Type B pancreatic cell (in vitro differentiated cells): ENCODE data around the gene BDKRB2. TPM values are rescaled to one million over a fixed set of nuclear protein-coding genes. Genes with fewer than 3 reads are reported as not detected.

Experiments
- DNase-seq: peaks from one replicate; pipeline ENCODE4 v3.0.0; 2021; ENCODE audit warnings: mixed read lengths; ENCODE audit not compliant: unreplicated experiment; ENCODE audit errors: extremely low spot score
- H3K27ac Mint-ChIP-seq: 2 replicates; pipeline ENCODE4 v1.8.0; 2021; ENCODE audit warnings: mild to moderate bottlenecking, mixed read lengths
- H3K27me3 Mint-ChIP-seq: 2 replicates; pipeline ENCODE4 v1.8.0; 2021; ENCODE audit warnings: mixed read lengths
- H3K36me3 Mint-ChIP-seq: 2 replicates; pipeline ENCODE4 v1.8.0; 2021; ENCODE audit warnings: mixed read lengths
- H3K4me1 Mint-ChIP-seq: one replicate; pipeline ENCODE4 v1.8.0; 2021; ENCODE audit warnings: mixed read lengths; ENCODE audit not compliant: unreplicated experiment
- H3K4me3 Mint-ChIP-seq: 2 replicates; pipeline ENCODE4 v1.8.0; 2021; ENCODE audit warnings: mild to moderate bottlenecking, mixed read lengths
- H3K9me3 Mint-ChIP-seq: 2 replicates; pipeline ENCODE4 v1.8.0; 2021; ENCODE audit warnings: mixed read lengths
- total RNA-seq: library from RNA; stranded (reverse); gene quantifications from 2 replicates; pipeline ENCODE4 v1.2.1, GENCODE V29; 2021; ENCODE audit warnings: low replicate concordance
- TF ChIP-seq, protein P1 (sequence below): fragments of 200-600 bp; sonication (generic); conservative IDR thresholded peaks from 2 replicates; pipeline ENCODE4 v1.5.0; 2021; ENCODE audit warnings: antibody characterized with exemption, mild to moderate bottlenecking

BDKRB2 gene
- total RNA-seq, 1 donor from 2014 or later: 2.1 TPM

DNA sequence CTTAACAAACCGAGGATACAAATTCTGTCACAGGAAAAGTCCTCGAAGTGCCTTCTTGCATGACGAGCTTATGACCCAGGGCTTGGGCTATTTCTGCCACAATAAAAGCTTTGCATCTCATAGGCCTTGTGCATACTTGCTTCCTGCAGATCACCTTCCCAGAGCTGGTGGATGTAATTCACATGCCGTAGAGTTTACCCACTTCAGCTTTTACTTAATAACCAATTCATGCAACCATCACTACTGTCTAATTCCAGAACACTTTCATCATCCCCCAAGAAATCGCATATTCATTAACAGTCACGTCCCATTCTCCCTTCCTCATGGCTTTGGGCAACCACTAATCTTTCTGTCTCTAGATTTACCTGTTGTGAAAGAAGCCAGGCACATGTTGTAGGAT lies 42.4 kb downstream of the BDKRB2 start:
- Mint-ChIP-seq H3K9me3 (peaks cover 4% of the 10 kb centered on the region), H3K27ac (no peak overlapping the region), H3K4me1 (no peaks in the 10 kb centered on the region), H3K36me3 (peaks cover under 1% of the 10 kb centered on the region), H3K4me3 (no peak overlapping the region), H3K27me3 (peaks cover 15% of the 10 kb centered on the region)
- TF ChIP-seq, protein P1, sequence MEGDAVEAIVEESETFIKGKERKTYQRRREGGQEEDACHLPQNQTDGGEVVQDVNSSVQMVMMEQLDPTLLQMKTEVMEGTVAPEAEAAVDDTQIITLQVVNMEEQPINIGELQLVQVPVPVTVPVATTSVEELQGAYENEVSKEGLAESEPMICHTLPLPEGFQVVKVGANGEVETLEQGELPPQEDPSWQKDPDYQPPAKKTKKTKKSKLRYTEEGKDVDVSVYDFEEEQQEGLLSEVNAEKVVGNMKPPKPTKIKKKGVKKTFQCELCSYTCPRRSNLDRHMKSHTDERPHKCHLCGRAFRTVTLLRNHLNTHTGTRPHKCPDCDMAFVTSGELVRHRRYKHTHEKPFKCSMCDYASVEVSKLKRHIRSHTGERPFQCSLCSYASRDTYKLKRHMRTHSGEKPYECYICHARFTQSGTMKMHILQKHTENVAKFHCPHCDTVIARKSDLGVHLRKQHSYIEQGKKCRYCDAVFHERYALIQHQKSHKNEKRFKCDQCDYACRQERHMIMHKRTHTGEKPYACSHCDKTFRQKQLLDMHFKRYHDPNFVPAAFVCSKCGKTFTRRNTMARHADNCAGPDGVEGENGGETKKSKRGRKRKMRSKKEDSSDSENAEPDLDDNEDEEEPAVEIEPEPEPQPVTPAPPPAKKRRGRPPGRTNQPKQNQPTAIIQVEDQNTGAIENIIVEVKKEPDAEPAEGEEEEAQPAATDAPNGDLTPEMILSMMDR: no peak
- no peak for DNase-seq

DNA sequence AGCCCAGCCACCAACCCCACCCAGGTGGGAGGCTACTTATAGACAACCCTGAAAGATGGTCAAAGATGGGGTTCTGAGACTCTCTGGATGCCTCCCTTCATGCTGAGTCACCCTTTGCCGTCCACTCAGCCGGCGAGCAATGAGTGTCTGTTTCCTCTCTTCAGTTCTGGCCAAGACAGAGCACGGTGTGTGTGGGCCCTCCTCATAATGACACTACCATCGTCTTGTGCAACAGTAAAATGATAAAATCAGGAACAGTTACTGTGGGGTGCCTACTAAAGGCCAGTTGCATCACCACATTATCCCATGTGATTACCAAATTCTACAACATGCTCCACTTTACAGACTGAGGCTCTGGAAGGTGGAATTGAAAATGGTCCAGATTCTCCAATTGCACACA lies 44.4 kb downstream of the BDKRB2 start:
- Mint-ChIP-seq H3K36me3 (no peaks in the 10 kb centered on the region), H3K4me3 (no peak overlapping the region), H3K27ac (no peak overlapping the region), H3K9me3 (peaks cover 1% of the 10 kb centered on the region), H3K27me3 (peaks cover 23% of the 10 kb centered on the region), H3K4me1 (peaks cover 10% of the 10 kb centered on the region)
- DNase-seq: no peak
- TF ChIP-seq, protein P1: no peak

DNA sequence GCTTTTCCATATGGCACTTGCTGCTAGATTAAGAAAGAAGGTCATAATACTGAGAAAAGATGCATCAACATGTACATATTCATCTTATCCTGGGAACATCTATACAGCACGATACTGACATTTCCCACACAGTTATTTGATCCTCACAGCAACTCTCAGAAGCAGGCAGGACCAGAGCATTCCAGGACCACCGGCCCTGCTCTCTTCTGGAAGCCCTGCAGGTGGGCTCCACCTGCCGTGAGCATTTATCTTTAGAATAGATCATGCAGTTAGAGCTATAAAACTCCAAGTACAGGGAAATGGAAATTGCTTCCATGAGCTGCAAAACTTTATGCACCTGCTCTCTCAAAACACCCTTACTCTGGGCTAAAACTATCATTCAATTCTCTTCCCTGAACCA lies 45.8 kb downstream of the BDKRB2 start:
- Mint-ChIP-seq H3K4me3 (no peak overlapping the region), H3K27me3 (peaks cover 30% of the 10 kb centered on the region), H3K36me3 (no peaks in the 10 kb centered on the region), H3K9me3 (no peaks in the 10 kb centered on the region), H3K27ac (no peak overlapping the region), H3K4me1 (peaks cover 10% of the 10 kb centered on the region)
- TF ChIP-seq, protein P1: no peak
- DNase-seq: no peak

DNA sequence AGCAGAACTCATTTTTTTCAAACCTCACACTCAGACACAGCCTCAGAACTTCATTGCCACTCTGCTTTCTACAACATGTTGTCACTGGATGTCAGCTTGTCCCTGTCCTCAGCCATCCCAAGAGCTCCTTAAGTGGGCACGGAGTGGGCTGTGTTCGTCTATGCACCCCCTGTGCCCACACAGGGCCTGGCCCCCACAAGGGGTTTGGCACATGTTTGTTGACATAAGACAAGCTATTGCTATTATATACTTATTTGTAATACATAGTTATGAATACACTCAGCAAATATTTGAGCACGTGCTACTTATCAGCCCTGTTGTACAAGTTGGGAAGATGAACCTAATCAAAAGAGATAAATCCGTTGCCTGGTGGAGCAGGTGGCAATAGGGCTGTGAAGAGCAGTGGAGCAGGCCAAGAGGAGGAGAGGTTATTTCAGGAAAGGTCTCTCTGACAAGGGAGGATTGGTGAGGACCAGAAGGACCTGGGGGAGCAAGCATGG lies 47.1 kb downstream of the BDKRB2 start:
- Mint-ChIP-seq H3K36me3 (no peaks in the 10 kb centered on the region), H3K4me3 (no peak overlapping the region), H3K27ac (no peak overlapping the region), H3K4me1 (peaks cover 10% of the 10 kb centered on the region), H3K27me3 (peaks cover 29% of the 10 kb centered on the region), H3K9me3 (no peaks in the 10 kb centered on the region)
- DNase-seq: no peak
- TF ChIP-seq, protein P1: no peak

DNA sequence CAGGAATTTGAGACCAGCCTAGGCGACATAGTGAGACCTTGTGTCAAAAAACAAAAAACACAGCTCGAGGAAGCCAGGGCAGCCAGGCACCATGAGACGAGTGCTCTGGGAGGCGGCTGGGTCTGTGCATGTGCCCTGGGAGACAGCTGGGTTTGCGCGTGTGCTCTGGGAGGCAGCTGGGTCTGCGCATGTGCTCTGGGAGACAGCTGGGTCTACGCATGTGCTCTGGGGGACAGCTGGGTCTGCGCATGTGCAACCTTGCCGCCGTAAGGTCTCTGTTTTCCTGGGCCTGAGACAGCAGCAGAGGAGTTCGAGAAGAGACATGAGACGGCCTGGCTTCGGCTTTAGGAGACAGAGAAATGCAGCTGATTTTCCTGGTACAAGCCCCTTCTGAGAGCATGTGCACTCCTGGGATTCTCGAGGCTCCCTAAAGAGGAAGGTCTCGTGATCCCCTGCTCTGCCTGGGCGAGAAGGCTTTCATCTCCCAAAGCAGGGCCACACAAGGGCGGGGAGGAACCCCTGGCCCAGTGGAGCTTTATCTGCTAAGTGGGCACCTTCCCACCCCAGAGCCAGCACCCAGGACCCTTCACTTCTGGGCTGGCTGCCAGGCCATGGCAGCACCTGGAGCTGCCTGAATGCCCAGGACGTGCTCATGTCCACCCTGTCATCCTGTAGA lies 47.8 kb downstream of the BDKRB2 start:
- no peak overlapping the region for H3K27ac Mint-ChIP-seq
- TF ChIP-seq, protein P1: no peak
- H3K27me3 Mint-ChIP-seq: peaks cover 31% of the 10 kb centered on the region
- no peak for DNase-seq
- peaks cover 10% of the 10 kb centered on the region for H3K4me1 Mint-ChIP-seq
- H3K9me3 Mint-ChIP-seq: no peaks in the 10 kb centered on the region
- no peak overlapping the region for H3K4me3 Mint-ChIP-seq
- H3K36me3 Mint-ChIP-seq: no peaks in the 10 kb centered on the region
